CD14-positive monocyte (primary cell): ENCODE measurements around the gene POGZ. TPM values are rescaled to one million over a fixed set of nuclear protein-coding genes. Genes with fewer than 3 reads are reported as not detected.

Experiments used
- DNase-seq, 3 donors: peaks; one replicate each; pipeline ENCODE4 v3.0.0-alpha.2; 2011 to 2022
- H2AFZ ChIP-seq: 2 replicates; pipeline ENCODE4 v1.6.0; 2012; ENCODE audit warnings: mild to moderate bottlenecking, low read depth, low read length, inconsistent platforms; ENCODE audit not compliant: insufficient read depth, poor library complexity, severe bottlenecking
- H3K27ac ChIP-seq, 2 donors: 1 replicate in 1 of 2; 2 replicates in 1 of 2; pipeline ENCODE4 v1.5.1; 2012 to 2013; ENCODE audit warnings: low read length in 2 of 2, control low read depth in 1 of 2, inconsistent platforms in 1 of 2, low read depth in 1 of 2, mild to moderate bottlenecking in 1 of 2
- H3K27me3 ChIP-seq, 2 donors: one replicate each; pipeline versions ENCODE4 v1.6.0 to v1.6.1; 2011 to 2013; ENCODE audit warnings: low read length in 2 of 2; ENCODE audit not compliant: control insufficient read depth in 2 of 2, insufficient read depth in 2 of 2
- H3K36me3 ChIP-seq, 2 donors: replicated peaks in 1 of 2; 1 replicate in 1 of 2; 2 replicates in 1 of 2; pipeline versions ENCODE4 v1.5.1 to v1.6.1; 2012 to 2013; ENCODE audit warnings: low read length in 2 of 2, control low read depth in 1 of 2, inconsistent platforms in 1 of 2, mild to moderate bottlenecking in 1 of 2; ENCODE audit not compliant: insufficient read depth in 2 of 2, control insufficient read depth in 1 of 2
- H3K4me1 ChIP-seq, 2 donors: 1 replicate in 1 of 2; 2 replicates in 1 of 2; pipeline versions ENCODE4 v1.5.1 to v1.6.1; 2012 to 2013; ENCODE audit warnings: low read length in 2 of 2, control low read depth in 1 of 2, inconsistent platforms in 1 of 2, mild to moderate bottlenecking in 1 of 2, moderate library complexity in 1 of 2; ENCODE audit not compliant: insufficient read depth in 2 of 2, control insufficient read depth in 1 of 2
- H3K4me2 ChIP-seq: replicated peaks from 2 replicates; pipeline ENCODE3; 2012; ENCODE audit warnings: low read length, moderate library complexity, mild to moderate bottlenecking; ENCODE audit not compliant: poor library complexity, severe bottlenecking; ENCODE audit errors: extremely low read depth
- H3K4me3 ChIP-seq, 3 experiments: fragments of 200-600 bp in 1 of 3; sonication (generic) in 1 of 3; replicated peaks in 1 of 3; 1 replicate in 2 of 3; 2 replicates in 1 of 3; pipeline ENCODE4 v1.5.1; 2011 to 2013; ENCODE audit warnings: low read length in 3 of 3, mild to moderate bottlenecking in 3 of 3, control low read depth in 2 of 3, low read depth in 2 of 3, inconsistent platforms in 1 of 3, moderate library complexity in 1 of 3
- H3K79me2 ChIP-seq: 2 replicates; pipeline ENCODE4 v1.6.0; 2012; ENCODE audit warnings: mild to moderate bottlenecking, control low read depth, inconsistent platforms, low read length, moderate library complexity; ENCODE audit not compliant: insufficient read depth
- H3K9ac ChIP-seq: 2 replicates; pipeline ENCODE4 v1.6.0; 2017; ENCODE audit warnings: low read length, mild to moderate bottlenecking; ENCODE audit not compliant: insufficient read depth, poor library complexity, severe bottlenecking
- H3K9me3 ChIP-seq, 2 donors: replicated peaks in 1 of 2; 1 replicate in 1 of 2; 2 replicates in 1 of 2; pipeline versions ENCODE4 v1.5.1 to v1.6.1; 2012 to 2013; ENCODE audit warnings: low read length in 2 of 2, control low read depth in 1 of 2; ENCODE audit not compliant: control insufficient read depth in 1 of 2, insufficient read depth in 1 of 2
- H4K20me1 ChIP-seq: 2 replicates; pipeline ENCODE4 v1.6.0; 2012; ENCODE audit warnings: mild to moderate bottlenecking, low read length, control low read depth, moderate library complexity; ENCODE audit not compliant: insufficient read depth
- H3K27ac Mint-ChIP-seq, 7 donors: one replicate each; pipeline ENCODE4 v1.8.0; 2020; ENCODE audit warnings: mild to moderate bottlenecking in 7 of 7, mixed read lengths in 7 of 7, moderate library complexity in 6 of 7, inconsistent platforms in 2 of 7
- H3K27me3 Mint-ChIP-seq, 3 donors: one replicate each; pipeline ENCODE4 v1.8.0; 2021 to 2022; ENCODE audit warnings: low read depth in 3 of 3, mild to moderate bottlenecking in 3 of 3, mixed read lengths in 3 of 3, moderate library complexity in 3 of 3, inconsistent platforms in 1 of 3
- H3K36me3 Mint-ChIP-seq, 2 donors: one replicate each; pipeline ENCODE4 v1.8.0; 2020; ENCODE audit warnings: mixed read lengths in 2 of 2, inconsistent platforms in 1 of 2, mild to moderate bottlenecking in 1 of 2
- H3K4me1 Mint-ChIP-seq: one replicate; pipeline ENCODE4 v1.8.0; 2020; ENCODE audit warnings: mild to moderate bottlenecking, mixed read lengths
- H3K4me3 Mint-ChIP-seq, 2 donors: one replicate each; pipeline ENCODE4 v1.8.0; 2020; ENCODE audit warnings: mild to moderate bottlenecking in 2 of 2, mixed read lengths in 2 of 2, moderate library complexity in 1 of 2
- H3K9me3 Mint-ChIP-seq, 7 donors: one replicate each; pipeline ENCODE4 v1.8.0; 2020 to 2022; ENCODE audit warnings: mixed read lengths in 7 of 7, mild to moderate bottlenecking in 6 of 7, moderate library complexity in 6 of 7, inconsistent platforms in 2 of 7
- CTCF ChIP-seq: fragments of 200-600 bp; IDR thresholded peaks from one replicate; pipeline ENCODE4 v1.8.0; 2022; ENCODE audit warnings: antibody characterized with exemption, mild to moderate bottlenecking
- WGBS: methylation state at CpG from one replicate; pipeline ENCODE4 v1.1.5; 2013; ENCODE audit warnings: missing lambda C conversion rate; ENCODE audit not compliant: insufficient coverage; 5-methylcytosine and 5-hydroxymethylcytosine counted together
- intact Hi-C, 2 donors: fragments of 100-400 bp; cut with micrococcal nuclease; formaldehyde crosslinking; loops; one replicate each; pipeline versions ENCODE4 v1.15.0 to v1.15.1; 2023
- polyA plus RNA-seq, 3 donors: library from polyadenylated mRNA; depleted of rRNA in 1 of 3; unstranded in 2 of 3; stranded (reverse) in 1 of 3; fragments of 300-500 nt in 2 of 3; fragments of >200 nt in 1 of 3; fragmentation: Illumina TruSeq in 2 of 3; gene quantifications; 1 replicate in 2 of 3; 2 replicates in 1 of 3; pipeline ENCODE4 v1.2.3, GENCODE V29; 2012 to 2021

Gene POGZ
- polyA plus RNA-seq, 3 donors, result 0.75 to 41.7 (median 1.8) TPM

- H3K4me3 ChIP-seq, result no peak overlapping the region
- no peaks in the 10 kb centered on the region for H3K79me2 ChIP-seq
- no peak overlapping the region for H3K27ac ChIP-seq
- Mint-ChIP-seq H3K36me3 (no peaks in the 10 kb centered on the region), H3K27me3 (peaks cover 46 to 62% (median 56%) of the 10 kb centered on the region in 3 donors), H3K4me1 (peaks cover 27% of the 10 kb centered on the region), H3K4me3 (no peak overlapping the region), H3K9me3 (peaks cover 0 to 5% (median 2%) of the 10 kb centered on the region in 7 donors), H3K27ac (no peak overlapping the region)
- H3K4me1 ChIP-seq, result peaks cover 17 to 31% of the 10 kb centered on the region in 2 donors
- H3K27me3 ChIP-seq, result peaks cover 24 to 45% of the 10 kb centered on the region in 2 donors
- H3K9ac ChIP-seq, result no peak overlapping the region
- no peak for DNase-seq
- no peaks in the 10 kb centered on the region for H4K20me1 ChIP-seq
- no peak overlapping the region for H3K4me2 ChIP-seq
- H2AFZ ChIP-seq, result no peak overlapping the region
- TF ChIP-seq CTCF, result no peak
- no peaks in the 10 kb centered on the region for H3K9me3 ChIP-seq
- 97% methylated on average over 3 of the region's 6 CpGs for WGBS
- H3K36me3 ChIP-seq, result no peaks in the 10 kb centered on the region
- intact Hi-C loops, result no loop called here
Observed at GRCh38 chr1:151508833-151509232, 49.5 kb upstream of the POGZ start.

- intact Hi-C loops, result no loop called here
- H2AFZ ChIP-seq, result no peak overlapping the region
- Mint-ChIP-seq H3K4me3 (no peak overlapping the region), H3K36me3 (no peaks in the 10 kb centered on the region), H3K27ac (no peak overlapping the region), H3K4me1 (no peaks in the 10 kb centered on the region), H3K9me3 (peaks cover 0 to 1% (median 0%) of the 10 kb centered on the region in 7 donors), H3K27me3 (peaks cover 21 to 27% (median 22%) of the 10 kb centered on the region in 3 donors)
- H3K27me3 ChIP-seq, result peaks cover 2 to 16% of the 10 kb centered on the region in 2 donors
- DNase-seq, result no peak
- H3K36me3 ChIP-seq, result no peaks in the 10 kb centered on the region
- H3K4me3 ChIP-seq, result no peak overlapping the region
- no peak for TF ChIP-seq CTCF
- no peak overlapping the region for H3K9ac ChIP-seq
- WGBS, result no CpG with 5 or more reads among the region's 4 CpGs
- H3K4me1 ChIP-seq, result no peaks in the 10 kb centered on the region
- H3K9me3 ChIP-seq, result no peaks in the 10 kb centered on the region
- no peaks in the 10 kb centered on the region for H3K79me2 ChIP-seq
- H3K4me2 ChIP-seq, result no peak overlapping the region
- H4K20me1 ChIP-seq, result no peaks in the 10 kb centered on the region
- H3K27ac ChIP-seq, result no peak overlapping the region
Observed at GRCh38 chr1:151504759-151505158, 45.5 kb upstream of the POGZ start.
